Anterior cingulate cortex (tissue), 58 donors: ENCODE data around the gene EPS8L3.
A peak's percentile ranks its signal among the peaks of the same experiment; 100 is the strongest.
"Not testable (repeated sequence)": the region's sequence is repeated elsewhere in the genome, so short reads cannot be mapped to it uniquely, and the experiment has no call there.

Experiments
- DNase-seq, 58 donors: peaks; one replicate each; lab custom pipeline; 2025; lab: John Stamatoyannopoulos, UW

EPS8L3 gene, protein sequence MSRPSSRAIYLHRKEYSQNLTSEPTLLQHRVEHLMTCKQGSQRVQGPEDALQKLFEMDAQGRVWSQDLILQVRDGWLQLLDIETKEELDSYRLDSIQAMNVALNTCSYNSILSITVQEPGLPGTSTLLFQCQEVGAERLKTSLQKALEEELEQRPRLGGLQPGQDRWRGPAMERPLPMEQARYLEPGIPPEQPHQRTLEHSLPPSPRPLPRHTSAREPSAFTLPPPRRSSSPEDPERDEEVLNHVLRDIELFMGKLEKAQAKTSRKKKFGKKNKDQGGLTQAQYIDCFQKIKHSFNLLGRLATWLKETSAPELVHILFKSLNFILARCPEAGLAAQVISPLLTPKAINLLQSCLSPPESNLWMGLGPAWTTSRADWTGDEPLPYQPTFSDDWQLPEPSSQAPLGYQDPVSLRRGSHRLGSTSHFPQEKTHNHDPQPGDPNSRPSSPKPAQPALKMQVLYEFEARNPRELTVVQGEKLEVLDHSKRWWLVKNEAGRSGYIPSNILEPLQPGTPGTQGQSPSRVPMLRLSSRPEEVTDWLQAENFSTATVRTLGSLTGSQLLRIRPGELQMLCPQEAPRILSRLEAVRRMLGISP

GRCh38 chr1:109763646-109764415 lies at the start of gene EPS8L3:
EPS8L3 (minus strand) TSS chr1:109763923; CDS start chr1:109761749, 2,174 bp downstream.
- DNase-seq, result no peak

- DNase-seq, result no peak
Observed at GRCh38 chr1:109812691-109813393, 49.1 kb upstream of the EPS8L3 start.

GRCh38 chr1:109808703-109809102 lies 45.0 kb upstream of the EPS8L3 start:
- no peak for DNase-seq

DNA sequence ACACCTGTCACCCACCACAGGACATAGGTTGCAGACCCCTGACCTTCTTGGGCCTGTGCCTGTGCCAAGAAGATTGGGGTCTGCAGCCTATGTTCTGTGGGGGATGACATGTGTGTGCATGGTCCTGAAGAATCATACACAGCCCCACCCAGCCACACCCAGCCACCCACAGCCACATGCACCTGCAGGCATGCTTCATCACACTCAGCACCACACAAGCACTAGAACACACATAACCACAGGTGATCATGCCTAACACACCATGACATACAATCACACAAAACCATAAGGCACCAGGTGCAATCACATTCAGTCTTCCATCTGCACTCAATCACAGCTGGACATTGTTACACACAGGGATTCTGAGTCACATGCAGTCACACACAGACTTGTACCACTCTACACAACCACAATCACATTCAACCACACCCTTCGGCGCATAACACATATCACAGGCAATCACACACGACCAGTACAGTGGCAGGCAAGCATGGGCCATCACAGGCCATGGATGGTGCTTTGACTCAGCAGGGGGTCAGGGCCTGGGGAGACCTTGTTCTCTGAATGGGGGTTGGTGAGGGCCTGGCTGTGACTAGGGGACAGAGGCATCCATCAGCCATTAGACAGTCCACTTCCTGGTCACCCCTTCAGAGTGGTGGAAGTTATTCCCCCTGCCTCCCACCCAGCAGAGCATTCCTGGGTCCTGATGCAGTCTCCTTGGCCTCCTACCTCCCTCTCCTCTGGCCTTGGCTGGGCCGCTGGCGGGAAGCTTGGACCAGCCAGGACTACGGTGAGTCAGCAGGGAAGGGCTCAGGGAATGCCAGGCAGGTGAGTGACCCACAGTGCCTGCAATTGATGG lies 44.3 kb upstream of the EPS8L3 start:
- no peak for DNase-seq

DNA sequence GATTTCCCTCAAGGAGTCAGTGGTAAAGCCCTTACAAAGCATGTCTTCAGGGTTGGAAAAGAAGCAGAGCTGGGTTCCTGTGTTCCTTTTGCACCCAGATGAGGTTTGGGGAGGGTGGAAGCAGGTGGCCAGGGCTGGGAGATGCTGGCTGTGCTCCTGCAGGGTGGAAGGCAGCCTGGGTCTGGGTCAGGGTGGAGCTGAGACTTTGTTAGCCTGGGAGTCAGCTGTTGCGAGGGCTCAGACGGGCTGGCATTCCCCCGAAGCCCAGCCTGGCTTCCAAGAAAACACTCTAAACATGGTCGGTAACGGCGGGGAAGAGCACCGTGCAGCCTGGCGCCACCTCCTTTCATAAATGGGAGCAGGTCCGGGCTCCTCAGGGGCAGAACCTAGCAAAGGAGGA lies 43.7 kb upstream of the EPS8L3 start:
- no peak for DNase-seq

DNA sequence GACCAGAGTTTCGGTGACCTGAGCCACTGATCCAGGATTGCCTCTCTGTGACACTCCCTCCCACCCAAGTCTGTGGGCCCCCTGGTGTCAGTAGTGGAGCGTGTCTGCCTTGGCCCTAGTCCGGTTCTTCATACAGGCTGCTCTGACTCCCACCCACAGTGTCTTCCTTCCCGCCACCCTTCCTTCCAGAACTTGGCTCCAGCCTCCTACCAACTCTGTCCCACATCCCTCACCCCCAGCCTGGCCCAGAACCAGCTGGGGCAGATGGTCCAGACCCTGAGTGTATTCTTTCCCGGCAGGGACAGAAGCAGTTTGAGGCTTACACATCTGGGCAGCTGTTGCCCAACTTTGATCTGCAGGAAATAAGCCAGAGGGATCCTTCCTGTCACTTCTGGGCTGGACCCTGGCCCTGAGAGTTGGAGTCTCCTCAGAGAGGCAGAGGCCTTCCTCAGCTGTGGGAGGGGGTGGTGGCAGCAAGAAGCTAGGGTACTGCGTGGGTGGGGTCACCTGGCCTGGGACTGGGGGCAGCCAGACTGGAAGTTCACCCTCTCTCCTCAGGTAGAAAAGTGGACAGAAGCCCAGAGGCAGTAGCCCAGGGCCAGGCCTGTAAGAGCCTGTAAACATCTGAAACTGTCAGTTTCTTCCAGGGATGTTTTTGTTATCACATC lies 43.1 kb upstream of the EPS8L3 start:
- DNase-seq, result no peak

DNA sequence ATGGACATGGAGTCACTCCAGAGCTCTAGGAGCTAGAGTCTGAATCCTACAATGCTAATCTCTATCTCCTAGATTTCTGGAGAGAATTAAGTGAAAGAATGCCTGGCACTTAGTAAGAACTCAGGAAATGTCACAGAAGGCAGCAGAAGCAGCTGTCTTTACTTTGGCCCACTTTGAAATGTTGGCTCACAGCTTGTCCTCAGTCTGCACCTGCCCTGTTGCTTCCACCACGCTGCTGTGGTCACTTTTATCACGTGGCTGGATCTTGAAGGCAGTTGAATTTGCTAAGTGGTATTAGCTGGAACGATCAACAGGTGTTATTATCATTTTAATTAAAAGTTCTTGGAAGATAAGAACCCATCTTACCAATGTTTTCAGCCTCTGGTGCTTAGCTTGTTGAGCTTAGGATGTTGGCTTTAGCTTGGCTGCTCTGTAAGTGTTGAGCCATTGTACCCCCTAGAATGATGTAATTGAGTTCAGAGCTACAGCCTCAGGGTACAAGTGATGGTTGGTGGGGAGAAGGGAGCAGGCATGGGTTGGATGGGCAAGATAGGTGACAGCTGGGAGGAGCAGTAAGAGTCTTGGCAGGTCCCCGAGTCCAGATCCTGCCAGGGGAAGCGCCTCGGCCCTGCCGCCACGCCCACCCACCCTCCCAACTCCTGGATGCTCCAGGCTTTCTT lies 41.9 kb upstream of the EPS8L3 start:
- no peak for DNase-seq

DNA sequence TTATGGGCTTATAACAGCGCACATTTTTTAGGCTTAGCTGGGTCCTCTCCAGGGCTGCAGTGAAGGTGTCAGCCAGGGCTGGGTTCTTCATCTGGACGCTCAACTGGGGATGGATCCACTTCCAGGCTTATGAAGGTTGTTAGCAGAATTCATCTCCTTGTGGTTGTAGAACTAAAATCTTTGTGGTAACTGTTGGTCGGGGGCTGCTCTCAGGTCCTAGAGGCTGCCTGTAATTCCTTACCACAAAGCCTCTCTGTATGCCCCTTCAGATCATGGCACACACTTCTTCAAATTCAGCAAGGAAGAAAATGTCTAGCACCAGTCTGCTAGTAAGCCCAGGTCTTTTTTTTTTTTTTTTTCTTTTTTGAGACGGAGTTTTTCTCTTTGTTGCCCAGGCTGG lies 40.9 kb upstream of the EPS8L3 start:
- no peak for DNase-seq

- no peak for DNase-seq
Observed at GRCh38 chr1:109803901-109804331, 40.2 kb upstream of the EPS8L3 start.

- DNase-seq, result peak in 34 of 58 donors; percentile 25 to 79 (median 50)
Observed at GRCh38 chr1:109802901-109803561, 39.3 kb upstream of the EPS8L3 start.

- DNase-seq, result no peak
Observed at GRCh38 chr1:109802136-109802900, 38.6 kb upstream of the EPS8L3 start.

DNA sequence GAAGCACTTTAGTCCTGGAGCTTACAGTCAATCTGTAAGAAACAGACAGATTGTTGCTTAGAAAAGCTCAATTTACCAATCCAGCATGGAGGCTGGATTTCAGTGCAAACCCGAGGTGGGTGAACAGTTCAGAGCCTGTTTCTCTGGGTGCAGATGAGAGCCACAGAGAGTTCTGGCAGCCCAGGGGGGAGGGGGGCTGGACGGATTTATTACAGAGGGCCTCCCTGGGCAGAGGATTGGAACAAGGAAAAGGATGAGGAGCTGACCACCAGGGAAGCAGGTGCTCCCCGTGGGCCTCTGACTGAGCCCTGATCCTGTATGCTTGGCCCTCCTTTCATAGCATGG lies 38.0 kb upstream of the EPS8L3 start:
- DNase-seq, result no peak

- DNase-seq, result no peak
Observed at GRCh38 chr1:109800291-109800690, 36.6 kb upstream of the EPS8L3 start.

- DNase-seq, result no peak
Observed at GRCh38 chr1:109799445-109799844, 35.7 kb upstream of the EPS8L3 start.

GRCh38 chr1:109797303-109797595 lies 33.5 kb upstream of the EPS8L3 start:
- not testable (repeated sequence) for DNase-seq

GRCh38 chr1:109796484-109797302 lies 33.0 kb upstream of the EPS8L3 start:
- no peak for DNase-seq
